PC-9 (cell line): Measurements from ENCODE around the gene GLRX3. TPM values are rescaled to one million over a fixed set of nuclear protein-coding genes. Genes with fewer than 3 reads are reported as not detected.

ENCODE experiments used
- BruUV-seq: library from RNA; stranded (reverse); fragments of 400-500 nt; replicated peaks from 2 replicates; lab custom pipeline; 2021; lab: Mats Ljungman, UMichigan
- CTCF ChIA-PET: fragments of 300-600 bp; sonication (Branson Sonifier 250); formaldehyde crosslinking; loops from one replicate; lab custom pipeline; 2022; ENCODE audit warnings: antibody characterized with exemption; lab: Charles Lee
- POLR2A ChIA-PET: fragments of 300-600 bp; sonication (Branson Sonifier 250); formaldehyde crosslinking; loops from one replicate; lab custom pipeline; 2022; ENCODE audit warnings: antibody characterized with exemption; ENCODE audit not compliant: unreplicated experiment; lab: Charles Lee
- DNase-seq, 2 experiments: peaks; one replicate each; pipeline versions ENCODE4 v3.0.0 to v3.0.0-alpha.2; 2015 to 2022; ENCODE audit warnings: mixed read lengths in 1 of 2
- H2AFZ ChIP-seq: fragments of 200-600 bp; sonication (generic); 2 replicates; pipeline ENCODE4 v1.8.1; 2017; ENCODE audit warnings: antibody characterized with exemption
- H3F3A ChIP-seq: fragments of 200-600 bp; sonication (generic); 2 replicates; pipeline ENCODE4 v1.8.1; 2017; ENCODE audit warnings: antibody characterized with exemption, mild to moderate bottlenecking, low read depth; ENCODE audit not compliant: insufficient read depth
- H3K27ac ChIP-seq: fragments of 200-600 bp; sonication (generic); 2 replicates; pipeline ENCODE4 v1.6.1; 2016; ENCODE audit warnings: mixed run types
- H3K27me3 ChIP-seq: fragments of 200-600 bp; sonication (generic); 2 replicates; pipeline ENCODE4 v1.6.1; 2016; ENCODE audit warnings: low read depth, mixed run types; ENCODE audit not compliant: insufficient read depth
- H3K36me3 ChIP-seq: fragments of 200-600 bp; sonication (generic); 2 replicates; pipeline ENCODE4 v1.6.1; 2016; ENCODE audit warnings: low read depth, mixed run types
- H3K4me1 ChIP-seq: fragments of 200-600 bp; sonication (generic); replicated peaks from 2 replicates; pipeline ENCODE4 v1.6.1; 2016; ENCODE audit warnings: mixed run types; ENCODE audit not compliant: insufficient read depth
- H3K4me2 ChIP-seq: fragments of 200-600 bp; sonication (generic); 2 replicates; pipeline ENCODE4 v1.6.1; 2017; ENCODE audit warnings: mixed run types
- H3K4me3 ChIP-seq: fragments of 200-600 bp; sonication (generic); 2 replicates; pipeline ENCODE4 v1.6.1; 2016; ENCODE audit warnings: mixed run types
- H3K79me2 ChIP-seq: fragments of 200-600 bp; sonication (generic); 2 replicates; pipeline ENCODE4 v1.6.1; 2017; ENCODE audit warnings: low read depth, mixed run types
- H3K9me2 ChIP-seq: fragments of 200-600 bp; sonication (generic); 2 replicates; pipeline ENCODE4 v1.8.1; 2017; ENCODE audit warnings: mild to moderate bottlenecking; ENCODE audit not compliant: insufficient read depth
- H3K9me3 ChIP-seq: fragments of 200-600 bp; sonication (generic); 2 replicates; pipeline ENCODE4 v1.8.1; 2016; ENCODE audit warnings: low read depth; ENCODE audit not compliant: insufficient read depth
- H4K20me1 ChIP-seq: fragments of 200-600 bp; sonication (generic); 2 replicates; pipeline ENCODE4 v1.8.1; 2017; ENCODE audit not compliant: insufficient read depth
- CTCF ChIP-seq: fragments of 200-600 bp; sonication (generic); conservative IDR thresholded peaks from 2 replicates; pipeline ENCODE4 v1.6.1; 2017; ENCODE audit warnings: mixed run types, antibody characterized with exemption, mild to moderate bottlenecking, moderate library complexity
- EZH2 ChIP-seq: fragments of 200-600 bp; sonication (generic); IDR thresholded peaks from 2 replicates; pipeline ENCODE4 v1.8.0; 2017; ENCODE audit warnings: antibody characterized with exemption, low read depth
- intact Hi-C: fragments of 100-400 bp; cut with micrococcal nuclease; formaldehyde crosslinking; loops from one replicate; pipeline ENCODE4 v1.10.0; 2022; ENCODE audit not compliant: unreplicated experiment
- total RNA-seq: library from RNA; stranded (reverse); gene quantifications from 2 replicates; pipeline ENCODE4 v1.2.3, GENCODE V29; 2021

GLRX3 gene
- total RNA-seq, 1 experiment from 2014 or later: 78.0 TPM

- TF ChIP-seq CTCF: no peak
- TF ChIP-seq EZH2: no peak
- POLR2A ChIA-PET: no interaction called here
- CTCF ChIA-PET: no interaction called here
- Histone ChIP-seq H3K9me2 (no peaks in the 10 kb centered on the region), H3K27me3 (no peaks in the 10 kb centered on the region), H3K4me2 (no peak overlapping the region), H3K9me3 (no peaks in the 10 kb centered on the region), H4K20me1 (no peaks in the 10 kb centered on the region), H2AFZ (no peak overlapping the region), H3K27ac (no peak overlapping the region), H3F3A (no peaks in the 10 kb centered on the region), H3K4me1 (no peaks in the 10 kb centered on the region), H3K4me3 (no peak overlapping the region), H3K79me2 (no peaks in the 10 kb centered on the region), H3K36me3 (no peaks in the 10 kb centered on the region)
- intact Hi-C loops: no loop called here
- DNase-seq: no peak
- no TSS peak for BruUV-seq
These were observed 38.9 kb downstream of the GLRX3 start for GRCh38 chr10:130175074-130175473.

DNA sequence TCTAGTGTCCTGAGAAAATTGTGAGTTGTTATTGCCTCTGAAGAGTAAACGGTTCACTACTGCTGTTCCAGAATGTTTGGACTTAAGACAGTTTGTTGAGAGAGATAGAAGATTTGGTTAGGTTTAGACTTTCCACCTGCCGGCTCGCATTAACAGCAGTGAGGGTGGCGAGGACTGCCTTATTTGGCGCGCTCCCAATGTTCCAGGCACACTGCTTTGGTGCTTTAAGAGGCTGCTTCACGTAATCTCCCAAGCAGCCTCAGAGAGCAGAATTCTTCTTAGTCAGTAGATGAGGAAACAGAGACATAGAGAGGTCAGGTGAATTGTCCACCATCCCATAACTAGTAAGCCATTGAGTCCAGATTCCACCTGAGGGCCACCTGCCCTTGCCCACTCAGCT, 41.1 kb downstream of the GLRX3 start:
- H3K27me3 ChIP-seq: no peaks in the 10 kb centered on the region
- no peaks in the 10 kb centered on the region for H3K36me3 ChIP-seq
- H3K79me2 ChIP-seq: no peaks in the 10 kb centered on the region
- no TSS peak for BruUV-seq
- no peaks in the 10 kb centered on the region for H4K20me1 ChIP-seq
- H3K27ac ChIP-seq: no peak overlapping the region
- TF ChIP-seq CTCF (no peak), EZH2 (no peak)
- H3K9me2 ChIP-seq: no peaks in the 10 kb centered on the region
- POLR2A ChIA-PET: no interaction called here
- no peaks in the 10 kb centered on the region for H3K9me3 ChIP-seq
- no peak overlapping the region for H3K4me3 ChIP-seq
- H3K4me1 ChIP-seq: no peaks in the 10 kb centered on the region
- H3K4me2 ChIP-seq: no peak overlapping the region
- no peaks in the 10 kb centered on the region for H3F3A ChIP-seq
- no peak overlapping the region for H2AFZ ChIP-seq
- intact Hi-C loops: no loop called here
- no peak for DNase-seq
- CTCF ChIA-PET: no interaction called here

DNA sequence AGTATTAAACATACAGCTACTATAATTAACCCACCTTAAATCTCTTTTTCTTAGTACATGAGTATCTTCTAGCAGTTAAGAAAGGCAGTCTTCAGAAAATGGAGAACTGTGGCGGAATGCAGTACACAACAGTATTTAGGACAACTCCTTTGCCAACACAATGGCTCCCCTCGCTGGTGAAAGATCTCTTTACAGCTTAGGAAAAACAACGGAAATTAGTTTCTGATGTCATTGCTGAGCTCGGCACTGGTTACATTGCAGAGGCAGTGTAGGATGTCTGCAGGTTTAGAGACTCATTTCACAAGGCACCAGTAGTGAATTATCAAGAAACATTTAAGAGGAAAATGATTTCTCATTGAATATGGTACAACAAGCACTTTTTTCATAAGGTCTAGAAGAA, 43.4 kb downstream of the GLRX3 start:
- Histone ChIP-seq H3K27me3 (no peaks in the 10 kb centered on the region), H3K4me1 (no peaks in the 10 kb centered on the region), H3K79me2 (no peaks in the 10 kb centered on the region), H3K9me2 (no peaks in the 10 kb centered on the region), H3K4me3 (no peak overlapping the region), H3K9me3 (no peaks in the 10 kb centered on the region), H3F3A (no peaks in the 10 kb centered on the region), H3K27ac (no peak overlapping the region), H4K20me1 (no peaks in the 10 kb centered on the region), H3K36me3 (no peaks in the 10 kb centered on the region), H2AFZ (no peak overlapping the region), H3K4me2 (no peak overlapping the region)
- ChIA-PET POLR2A (no interaction called here), CTCF (no interaction called here)
- peak in 1 of 2 experiments; percentile 7 for DNase-seq
- TF ChIP-seq EZH2: no peak
- TF ChIP-seq CTCF: 0 out of 2 replicates have a peak, but pooled peaks have one; percentile 16
- intact Hi-C loops: no loop called here
- no TSS peak for BruUV-seq
